Endothelial cell (in vitro differentiated cells): ENCODE results near the gene KIF26A. TPM values are rescaled to one million over a fixed set of nuclear protein-coding genes. Genes with fewer than 3 reads are reported as not detected.

Experiments used
- DNase-seq: peaks from one replicate; pipeline ENCODE4 v3.0.0; 2021; ENCODE audit warnings: low spot score
- H3K27ac Mint-ChIP-seq: one replicate; pipeline ENCODE4 v1.8.0; 2021; ENCODE audit warnings: mixed read lengths, inconsistent platforms; ENCODE audit not compliant: unreplicated experiment
- H3K27me3 Mint-ChIP-seq: one replicate; pipeline ENCODE4 v1.8.0; 2021; ENCODE audit warnings: mild to moderate bottlenecking, moderate library complexity, mixed read lengths, inconsistent platforms; ENCODE audit not compliant: unreplicated experiment
- H3K36me3 Mint-ChIP-seq: one replicate; pipeline ENCODE4 v1.8.0; 2021; ENCODE audit warnings: mild to moderate bottlenecking, low read depth, mixed read lengths, inconsistent platforms; ENCODE audit not compliant: unreplicated experiment
- H3K4me1 Mint-ChIP-seq: one replicate; pipeline ENCODE4 v1.8.0; 2021; ENCODE audit warnings: mild to moderate bottlenecking, mixed read lengths, inconsistent platforms; ENCODE audit not compliant: unreplicated experiment
- H3K4me3 Mint-ChIP-seq: one replicate; pipeline ENCODE4 v1.8.0; 2021; ENCODE audit warnings: mild to moderate bottlenecking, mixed read lengths, inconsistent platforms; ENCODE audit not compliant: unreplicated experiment
- H3K9me3 Mint-ChIP-seq: one replicate; pipeline ENCODE4 v1.8.0; 2021; ENCODE audit warnings: mixed read lengths, inconsistent platforms; ENCODE audit not compliant: unreplicated experiment
- CTCF ChIP-seq: fragments of 200-600 bp; sonication (generic); IDR thresholded peaks from one replicate; pipeline ENCODE4 v1.5.0; 2021; ENCODE audit warnings: antibody characterized with exemption; ENCODE audit not compliant: unreplicated experiment
- total RNA-seq: library from RNA; stranded (reverse); fragmentation: NEBNext Ultra II Directional; extraction: Animal tissue kit (Norgen Biotek cat#: 25700); gene quantifications from one replicate; pipeline ENCODE4 v1.2.1, GENCODE V29; 2021; ENCODE audit not compliant: unreplicated experiment

Gene KIF26A
- total RNA-seq, 1 donor from 2014 or later, result 96.9 TPM

GRCh38 chr14:104220215-104221070 is 82.1 kb downstream of the KIF26A start:
- no peak for TF ChIP-seq CTCF
- Mint-ChIP-seq H3K27me3 (peaks cover 3% of the 10 kb centered on the region), H3K9me3 (no peaks in the 10 kb centered on the region), H3K27ac (no peak overlapping the region), H3K4me1 (peaks cover 6% of the 10 kb centered on the region), H3K4me3 (no peak overlapping the region), H3K36me3 (no peaks in the 10 kb centered on the region)
- DNase-seq, result no peak

- Mint-ChIP-seq H3K36me3 (no peaks in the 10 kb centered on the region), H3K27me3 (peaks cover 4% of the 10 kb centered on the region), H3K9me3 (no peaks in the 10 kb centered on the region), H3K4me3 (no peak overlapping the region), H3K27ac (no peak overlapping the region), H3K4me1 (peaks cover 6% of the 10 kb centered on the region)
- DNase-seq, result no peak
- no peak for TF ChIP-seq CTCF
Measured at GRCh38 chr14:104221071-104221625, 82.8 kb downstream of the KIF26A start.

- no peak for TF ChIP-seq CTCF
- no peak overlapping the region for H3K4me3 Mint-ChIP-seq
- DNase-seq, result no peak
- peaks cover 12% of the 10 kb centered on the region for H3K4me1 Mint-ChIP-seq
- peak overlapping the region; percentile 48 for H3K27ac Mint-ChIP-seq
- peaks cover 4% of the 10 kb centered on the region for H3K27me3 Mint-ChIP-seq
- no peaks in the 10 kb centered on the region for H3K9me3 Mint-ChIP-seq
- H3K36me3 Mint-ChIP-seq, result no peaks in the 10 kb centered on the region
Measured at GRCh38 chr14:104221636-104222369, 83.4 kb downstream of the KIF26A start.

GRCh38 chr14:104222396-104223036 is 84.1 kb downstream of the KIF26A start:
- peaks cover 12% of the 10 kb centered on the region for H3K4me1 Mint-ChIP-seq
- H3K4me3 Mint-ChIP-seq, result no peak overlapping the region
- no peak for DNase-seq
- no peak for TF ChIP-seq CTCF
- no peaks in the 10 kb centered on the region for H3K9me3 Mint-ChIP-seq
- H3K27ac Mint-ChIP-seq, result peak overlapping the region; percentile 48
- H3K27me3 Mint-ChIP-seq, result peaks cover 4% of the 10 kb centered on the region
- no peaks in the 10 kb centered on the region for H3K36me3 Mint-ChIP-seq
